Skin of body (tissue), 2 donors: ENCODE measurements around the gene NCAN. TPM values are rescaled to one million over a fixed set of nuclear protein-coding genes. Genes with fewer than 3 reads are reported as not detected.
A peak's percentile ranks its signal among the peaks of the same experiment; 100 is the strongest.
"Not testable (repeated sequence)": the region's sequence is repeated elsewhere in the genome, so short reads cannot be mapped to it uniquely, and the experiment has no call there.

Experiments
- DNase-seq: peaks from one replicate; lab custom pipeline; 2025; lab: John Stamatoyannopoulos, UW
- total RNA-seq: library from RNA; depleted of rRNA; stranded (reverse); fragments of >200 nt; gene quantifications from one replicate; pipeline ENCODE4 v1.2.3, GENCODE V29; 2014

The NCAN gene
- total RNA-seq, result 0.49 TPM

DNA sequence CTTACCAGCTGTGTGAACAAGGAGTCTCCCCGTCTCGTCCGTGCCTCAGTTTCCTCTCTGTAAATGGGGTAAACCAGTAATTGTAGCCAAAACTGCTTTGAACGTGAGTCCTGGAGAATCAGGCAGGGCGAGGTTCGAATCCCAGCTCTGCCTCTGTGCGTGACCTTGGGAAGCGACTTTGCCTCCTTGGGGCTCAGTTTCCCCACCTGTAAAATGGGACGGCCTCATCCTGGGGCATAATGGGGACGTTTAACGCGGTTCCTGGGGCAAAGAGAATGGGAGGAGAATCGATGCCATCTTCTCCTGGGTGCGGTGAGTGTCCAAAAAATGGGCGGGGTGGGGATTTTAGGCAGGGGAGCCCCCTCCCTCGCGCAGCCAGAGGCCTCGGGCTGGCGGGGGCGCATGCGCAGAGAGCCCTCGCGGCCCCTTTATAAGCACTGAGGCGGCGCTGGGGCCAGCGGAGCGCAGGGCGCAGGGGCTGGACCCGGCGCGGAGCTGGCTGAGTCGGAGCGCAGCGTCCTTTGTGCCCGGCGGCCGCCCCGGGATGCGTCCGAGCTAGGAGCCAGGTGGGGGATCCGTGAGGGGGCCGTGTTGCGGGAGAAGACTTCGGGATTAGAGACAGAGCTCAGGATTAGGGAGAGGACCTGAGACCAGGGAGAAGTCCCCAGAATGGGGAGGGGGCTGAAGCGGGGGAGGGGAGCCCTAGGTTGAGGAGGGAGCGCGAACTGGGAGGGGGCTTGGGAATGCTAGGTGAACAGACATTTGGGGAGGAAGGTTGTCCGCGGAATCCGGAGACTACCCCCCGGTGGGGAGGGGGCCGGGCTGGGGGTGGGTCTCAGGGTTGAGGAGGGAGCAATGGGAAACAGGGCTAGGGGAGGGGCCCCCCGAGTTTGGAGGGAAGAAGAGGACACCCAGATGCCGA lies at the start of gene NCAN:
Gene NCAN, plus strand, starts transcription at position 460 of the 922 bp plus-strand sequence. CDS start 4,996 bp downstream, outside the sequence.
- DNase-seq, result no peak

DNA sequence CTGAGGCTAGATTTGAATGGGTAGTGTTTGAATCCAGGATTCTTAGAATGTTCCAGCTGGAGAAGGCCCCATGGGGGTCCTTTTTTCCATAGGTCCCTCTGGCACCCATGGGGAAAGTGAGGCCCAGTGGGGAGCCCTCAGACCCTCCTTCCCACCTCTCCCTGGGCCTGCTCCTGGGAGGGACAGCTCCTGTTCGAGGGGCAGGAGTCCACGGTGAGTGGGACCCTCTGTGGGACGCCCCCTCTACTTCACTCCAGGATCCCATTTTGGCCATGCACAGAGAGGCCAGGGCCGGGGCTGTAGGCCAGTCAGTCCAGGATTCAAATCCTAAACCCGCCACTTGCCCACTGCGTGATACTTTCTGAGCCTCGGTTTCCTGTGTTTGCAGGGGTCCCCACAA lies 49.3 kb upstream of the NCAN start:
- no peak for DNase-seq

DNA sequence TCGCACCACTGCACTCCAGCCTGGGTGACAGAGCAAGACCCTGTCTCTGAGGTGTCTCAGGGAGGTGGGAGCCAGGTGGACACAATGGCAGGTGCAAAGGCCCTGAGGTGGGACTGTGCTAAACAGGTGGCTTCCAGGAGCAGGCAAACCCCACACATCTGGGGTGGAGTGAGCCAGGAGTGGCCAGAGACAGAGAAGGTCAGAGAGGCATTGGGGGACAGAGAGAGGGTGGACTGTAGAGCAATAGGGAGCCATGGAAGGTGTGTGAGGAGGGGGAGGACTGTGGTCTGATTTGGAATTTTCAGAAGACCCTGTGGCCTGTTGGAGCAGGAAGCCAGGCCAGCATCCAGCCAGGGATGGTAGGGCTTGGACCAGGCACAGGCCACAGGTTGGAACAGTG lies 46.4 kb upstream of the NCAN start:
- DNase-seq, result no peak

DNA sequence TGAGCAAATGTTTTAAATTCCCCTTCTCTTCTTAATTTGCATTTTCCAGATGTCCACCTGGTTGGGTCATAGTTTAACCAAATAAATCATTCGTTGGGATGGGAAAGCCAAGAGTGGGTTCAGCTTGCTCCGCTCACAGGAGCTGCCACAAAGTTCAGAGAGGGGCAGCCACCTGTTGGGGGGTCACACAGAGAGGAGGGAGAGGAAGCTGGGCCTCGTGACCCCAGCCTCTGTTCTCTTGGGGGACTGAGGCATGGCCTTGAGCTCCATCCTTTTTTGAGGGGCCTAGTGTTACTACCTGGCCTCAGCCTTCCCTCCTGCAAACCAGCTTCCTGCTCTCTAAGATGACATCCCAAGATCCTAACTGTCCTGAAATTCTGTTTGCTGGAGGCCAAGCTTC lies 44.1 kb upstream of the NCAN start:
- DNase-seq, result no peak

DNA sequence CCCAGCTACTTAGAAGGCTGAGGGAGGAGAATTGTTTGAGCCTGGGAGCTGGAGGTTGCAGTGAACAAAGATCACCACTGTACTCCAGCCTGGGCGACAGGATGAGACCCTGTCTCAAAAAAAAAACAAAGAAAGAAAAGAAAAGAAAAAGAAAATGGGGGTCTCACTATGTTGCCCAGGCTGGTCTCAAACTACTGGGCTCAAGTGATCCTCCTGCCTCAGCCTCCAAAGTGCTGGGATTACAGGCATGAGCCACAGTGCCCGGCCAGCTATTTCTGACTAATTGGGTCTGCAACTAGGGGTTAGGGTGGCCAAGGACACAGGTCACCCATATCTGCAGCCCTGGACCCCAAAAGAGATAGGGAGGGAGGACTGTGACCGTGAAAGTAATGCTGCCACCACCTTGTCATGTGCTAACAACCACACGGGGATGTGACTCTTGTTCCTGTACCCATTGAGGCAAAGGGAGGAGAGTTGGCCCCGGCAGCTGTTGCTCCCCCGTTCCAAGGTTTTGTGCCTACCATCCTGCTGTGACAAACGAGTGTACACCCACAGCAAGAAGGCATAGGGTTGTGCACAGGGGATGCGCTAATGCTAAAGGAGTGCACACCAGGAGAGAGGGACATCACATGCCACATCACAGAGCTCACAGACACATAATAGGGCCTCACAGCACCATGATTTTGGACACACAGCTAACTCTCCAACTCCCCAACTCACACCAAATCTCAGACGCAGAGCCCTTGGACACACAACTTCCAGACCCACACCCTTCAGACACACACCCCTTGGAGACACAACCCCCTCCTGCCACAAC lies 42.3 kb upstream of the NCAN start:
- no peak for DNase-seq

DNA sequence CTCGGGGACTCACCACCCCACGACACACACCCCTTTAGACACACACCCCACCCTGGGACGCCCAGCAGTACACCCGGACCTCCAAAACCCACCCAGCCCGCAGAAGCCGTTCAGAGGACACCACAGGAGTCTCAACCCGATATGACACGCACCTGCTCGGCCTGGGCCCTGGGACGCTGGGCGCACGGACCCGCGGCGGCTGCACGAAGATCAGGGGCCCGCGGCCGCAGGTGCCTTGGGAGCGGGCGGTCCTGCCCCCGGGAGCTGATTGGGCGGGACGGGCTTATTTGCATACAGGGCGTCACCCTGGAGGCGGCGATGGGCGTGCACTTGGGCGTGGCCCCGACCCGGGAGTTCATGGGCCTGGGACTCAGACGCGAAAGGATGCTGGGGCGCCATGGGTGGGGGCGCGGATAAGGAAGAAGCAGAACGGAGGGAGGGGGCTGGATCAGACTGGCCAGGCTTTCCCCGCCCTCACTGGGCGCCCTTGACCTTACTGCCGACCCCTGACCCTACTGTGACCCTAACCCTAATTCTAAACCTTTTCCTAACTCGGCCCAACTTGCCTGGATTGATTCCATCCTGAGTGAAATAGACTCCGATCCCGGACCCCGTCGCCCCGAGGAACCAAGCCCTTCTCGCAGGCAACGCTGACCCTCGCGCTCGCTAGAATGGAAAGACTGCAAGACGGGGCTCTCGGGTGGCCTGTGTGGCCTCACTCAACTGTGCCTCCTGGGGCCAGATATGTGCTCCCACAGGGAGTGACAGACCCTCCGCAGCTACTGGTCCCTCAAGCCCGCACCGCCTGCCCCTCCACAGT lies 41.5 kb upstream of the NCAN start, which contains the start of gene MEF2B:
Gene MEF2B, minus strand, starts transcription at position 211 of the 820 bp plus-strand sequence. CDS start 19,528 bp downstream, outside the sequence.
- DNase-seq, result no peak

DNA sequence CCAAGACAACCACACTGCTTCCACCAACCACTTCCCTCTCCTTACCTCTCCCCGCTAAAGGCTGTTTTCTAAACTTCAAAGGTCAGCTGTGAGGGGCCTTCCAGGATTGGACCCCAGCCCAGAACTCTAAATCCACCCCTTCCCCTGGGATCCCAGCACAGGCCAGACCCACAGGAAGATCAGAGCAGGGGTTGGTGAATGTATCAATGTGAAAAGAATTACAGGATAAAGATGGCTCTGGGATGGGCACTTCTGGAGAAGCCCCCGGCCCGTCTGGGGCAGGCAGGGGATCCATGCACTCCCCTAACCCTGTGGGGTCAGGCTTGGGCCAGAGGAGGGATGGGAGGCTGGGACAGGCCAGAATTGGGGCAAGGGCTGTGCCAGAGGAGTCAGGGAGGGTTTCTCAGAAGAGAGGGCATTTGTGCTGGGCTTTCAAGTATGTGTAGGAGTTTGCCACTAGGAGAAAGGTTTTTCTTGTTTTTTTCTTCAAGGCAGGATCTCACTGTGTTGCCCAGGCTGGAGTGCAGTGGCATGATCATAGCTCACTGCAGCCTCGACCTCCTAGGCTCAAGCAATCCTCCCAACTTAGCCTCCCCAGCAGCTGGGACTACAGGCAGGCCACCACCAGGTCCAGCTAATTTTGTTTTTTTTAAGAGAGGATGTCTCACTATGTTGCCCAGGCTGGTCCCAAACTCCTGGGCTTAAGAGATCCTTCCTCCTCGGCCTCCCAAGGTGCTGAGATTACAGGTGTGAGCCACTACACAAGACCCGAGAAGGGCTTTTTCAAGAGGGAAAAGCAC lies 40.7 kb upstream of the NCAN start:
- no peak for DNase-seq

DNA sequence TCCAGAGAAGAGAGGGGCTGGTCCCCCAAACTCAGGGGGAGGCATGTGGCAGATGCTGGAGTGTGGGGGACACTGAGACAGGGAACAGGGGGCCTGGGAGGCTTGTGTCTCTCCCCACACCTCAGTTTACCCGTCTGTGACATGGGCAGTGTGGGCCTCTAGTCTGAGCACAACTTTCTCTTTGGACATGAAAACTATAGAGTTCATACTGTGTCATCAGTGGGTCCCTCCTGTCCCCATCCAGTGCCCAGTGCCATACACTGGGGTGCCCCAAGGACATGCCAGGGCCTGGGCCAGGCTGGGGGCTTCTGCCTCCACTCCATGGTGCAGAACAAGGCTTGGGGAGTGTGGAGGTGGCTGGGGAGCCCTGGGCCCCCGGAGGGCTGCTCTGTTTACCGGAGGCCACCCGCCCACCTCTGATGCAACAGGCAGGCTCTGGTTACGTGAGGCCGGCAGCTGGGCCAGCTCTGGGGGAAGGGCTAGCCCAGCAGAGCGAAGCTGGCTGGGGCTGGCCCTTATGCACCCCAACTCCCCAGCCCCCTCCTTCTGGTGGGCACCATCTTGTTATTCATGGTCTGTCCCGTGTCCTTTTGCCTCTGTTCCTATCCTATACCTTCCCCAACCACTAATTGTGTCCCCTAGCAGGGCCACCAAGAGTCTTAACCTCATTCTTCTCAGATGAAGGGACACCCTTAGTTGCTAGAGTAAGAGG lies 39.8 kb upstream of the NCAN start:
- no peak for DNase-seq

DNA sequence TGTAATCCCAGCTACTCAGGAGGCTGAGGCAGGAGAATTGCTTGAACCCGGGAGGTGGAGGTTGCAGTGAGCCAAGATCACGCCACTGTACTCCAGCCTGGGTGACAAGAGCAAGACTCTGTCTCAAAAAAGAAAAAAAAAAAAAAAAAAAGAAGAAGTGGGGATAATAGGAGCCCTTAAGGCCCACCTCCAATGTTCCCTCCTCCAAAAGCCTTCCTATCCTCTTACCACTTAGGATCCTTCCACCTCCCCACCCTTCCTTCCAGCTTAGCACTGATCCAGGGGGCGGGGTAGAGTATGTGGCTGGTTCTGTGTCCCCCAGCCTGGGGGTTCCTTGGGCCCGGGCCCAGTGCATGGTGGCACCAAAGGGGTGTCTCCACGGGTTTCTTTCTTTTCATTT lies 38.5 kb upstream of the NCAN start:
- DNase-seq, result not testable (repeated sequence)

DNA sequence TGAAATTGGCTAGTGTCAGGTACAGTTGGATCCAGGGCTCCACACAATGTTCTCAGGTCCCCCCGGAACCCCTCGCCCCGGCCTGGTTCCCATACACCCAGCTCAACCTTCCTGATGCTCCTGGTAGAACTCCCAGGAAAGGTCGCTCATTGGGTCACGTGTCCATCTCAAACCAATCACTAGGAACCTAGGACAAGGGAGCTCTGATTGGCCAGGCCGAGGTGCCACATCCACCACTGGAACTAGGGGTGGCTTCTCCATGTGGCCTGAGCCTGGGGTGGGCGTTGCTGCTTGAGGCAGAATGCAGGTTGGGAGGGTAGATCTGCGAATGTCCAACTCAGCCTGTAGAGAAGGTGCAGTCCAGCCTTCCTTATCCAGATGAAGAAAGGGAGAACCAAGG lies 34.8 kb upstream of the NCAN start:
- no peak for DNase-seq

DNA sequence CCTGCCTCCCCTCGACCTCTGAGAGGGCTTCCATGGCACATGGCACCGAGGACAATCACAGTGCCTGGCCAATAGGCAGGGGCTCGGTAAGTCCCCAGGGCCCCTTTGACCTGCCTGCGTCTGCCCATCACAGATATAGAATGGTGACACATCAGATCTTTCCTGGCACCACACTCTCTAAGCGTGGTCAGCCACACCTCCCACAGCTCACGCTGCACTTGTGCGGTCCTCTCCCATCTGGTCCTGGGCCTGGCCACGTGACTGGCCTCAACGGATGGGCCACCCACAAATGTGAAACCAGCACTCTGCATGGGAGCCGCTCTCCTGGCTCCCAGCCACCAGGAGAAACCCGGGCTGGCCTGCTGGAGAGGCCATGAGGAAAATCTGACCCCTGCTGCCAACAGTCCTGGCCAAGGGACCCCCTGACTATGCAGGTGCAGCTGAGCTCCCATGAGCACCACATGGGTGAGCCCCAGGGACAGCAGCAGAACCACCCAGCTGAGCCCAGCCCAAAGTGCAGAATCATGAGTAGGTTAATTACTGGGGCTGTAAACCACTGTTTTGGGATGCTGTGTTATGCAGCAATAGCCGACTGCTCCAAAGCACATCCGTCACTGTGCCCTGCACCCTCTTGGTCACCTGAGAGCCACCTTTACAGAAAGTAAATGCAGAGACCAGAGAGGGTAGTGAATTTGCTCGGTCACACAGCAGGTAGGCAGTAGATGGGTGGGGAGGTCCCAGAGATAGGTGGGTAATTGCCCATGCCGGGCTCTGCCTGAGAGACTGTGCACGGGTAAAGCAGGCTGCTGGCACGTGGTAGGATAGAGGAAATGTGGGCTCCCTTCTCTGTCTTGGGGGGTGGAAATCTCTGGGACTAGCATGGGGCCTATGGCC lies 32.0 kb upstream of the NCAN start:
- DNase-seq, result no peak

DNA sequence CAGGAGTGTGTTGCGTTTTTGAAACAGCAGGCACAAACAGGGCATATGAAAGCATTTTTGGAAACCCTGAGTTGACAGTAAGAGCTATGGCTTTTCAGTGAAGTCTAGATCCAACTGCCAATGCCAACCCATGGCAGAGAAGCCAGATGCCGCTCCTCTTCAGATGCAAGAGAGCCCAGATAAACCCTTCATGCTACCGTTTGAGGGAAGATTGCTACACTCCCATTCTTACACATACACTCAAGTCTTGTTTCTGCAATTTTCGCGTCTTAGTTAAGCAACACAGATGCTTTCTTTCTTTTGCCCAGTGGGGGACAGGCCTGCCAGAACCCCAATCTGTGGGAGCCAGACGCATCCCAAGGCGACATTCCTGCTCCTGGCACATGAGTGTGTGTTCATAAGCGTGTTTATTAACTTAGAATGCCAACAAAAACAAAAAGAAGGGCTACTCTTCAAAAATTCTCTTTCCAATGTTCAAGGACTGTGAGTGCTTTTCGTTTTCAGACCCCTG lies 30.2 kb upstream of the NCAN start:
- no peak for DNase-seq

DNA sequence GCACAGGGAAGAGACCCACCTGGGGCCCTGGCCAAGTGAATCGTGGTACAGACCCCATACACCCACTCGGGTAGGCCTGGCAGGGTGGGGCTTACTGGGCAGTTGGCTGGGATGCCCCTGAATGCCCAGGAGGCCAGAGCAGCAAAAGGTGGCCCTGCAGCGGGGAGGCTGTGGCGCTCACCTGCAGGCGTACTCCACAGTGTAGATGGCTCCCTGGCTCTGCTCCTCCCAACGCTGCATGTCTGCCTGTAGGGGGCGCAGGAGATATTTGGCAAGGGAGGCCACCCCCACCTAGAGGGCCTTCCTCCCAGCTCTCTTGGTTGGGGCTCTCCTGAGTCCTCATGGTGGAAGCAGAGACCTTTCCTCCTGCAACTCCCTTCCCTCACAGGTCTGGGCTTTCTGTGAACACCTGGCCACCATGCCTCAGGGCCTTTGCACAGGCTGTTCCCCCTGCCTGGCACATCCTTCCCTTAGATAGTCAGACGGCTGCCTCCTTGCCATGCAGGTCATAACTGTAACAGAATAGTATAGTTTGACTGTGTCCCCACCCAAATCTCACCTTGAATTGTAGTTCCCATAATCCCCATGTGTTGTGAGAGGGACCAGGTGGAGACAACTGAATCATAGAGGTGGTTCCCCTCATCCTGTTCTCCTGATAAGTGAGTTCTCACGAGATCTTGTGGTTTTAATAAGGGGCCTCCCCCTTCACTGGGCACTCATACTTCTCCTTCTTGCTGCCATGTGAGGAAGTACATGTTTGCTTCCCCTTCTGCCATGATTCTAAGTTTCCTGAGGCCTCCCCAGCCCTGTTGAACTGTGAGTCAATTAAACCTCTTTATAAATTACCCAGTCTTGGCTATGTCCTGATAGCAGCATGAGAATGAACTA lies 25.7 kb upstream of the NCAN start:
- no peak for DNase-seq

DNA sequence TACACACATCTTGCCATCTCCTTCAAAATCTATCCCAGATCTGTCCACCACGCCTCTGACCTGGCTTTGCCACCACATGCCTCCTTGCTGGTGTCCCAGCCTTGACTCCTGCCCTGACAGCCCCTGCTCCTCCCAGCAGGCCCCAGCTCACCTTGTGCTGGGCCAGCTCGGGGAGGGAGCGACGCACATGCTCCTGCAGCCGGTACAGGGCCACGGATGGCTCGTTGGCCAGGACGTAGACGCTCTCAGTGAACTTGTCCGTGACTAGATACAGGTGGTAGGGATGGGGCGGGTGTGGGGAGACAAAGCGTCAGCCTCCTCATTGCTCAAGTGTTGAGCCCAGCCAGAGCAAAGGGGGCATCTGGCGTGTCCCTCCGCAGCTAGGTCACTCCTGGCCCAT lies 25.0 kb upstream of the NCAN start:
- no peak for DNase-seq

DNA sequence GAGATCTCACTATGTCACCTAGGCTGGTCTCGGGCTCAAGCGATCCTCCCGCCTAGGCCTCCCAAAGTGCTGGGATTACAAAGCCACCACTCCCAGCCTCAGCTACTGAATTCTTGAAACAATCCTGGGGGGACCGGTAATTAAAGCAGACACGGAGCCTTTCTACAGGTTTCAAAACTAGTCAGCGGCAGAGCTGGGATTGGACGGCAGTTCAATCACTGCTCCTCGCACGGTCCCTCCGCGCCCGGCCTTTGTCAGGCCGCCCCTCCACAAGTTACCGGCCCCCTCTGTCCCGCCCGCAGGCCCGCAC lies 20.0 kb upstream of the NCAN start:
- no peak for DNase-seq

DNA sequence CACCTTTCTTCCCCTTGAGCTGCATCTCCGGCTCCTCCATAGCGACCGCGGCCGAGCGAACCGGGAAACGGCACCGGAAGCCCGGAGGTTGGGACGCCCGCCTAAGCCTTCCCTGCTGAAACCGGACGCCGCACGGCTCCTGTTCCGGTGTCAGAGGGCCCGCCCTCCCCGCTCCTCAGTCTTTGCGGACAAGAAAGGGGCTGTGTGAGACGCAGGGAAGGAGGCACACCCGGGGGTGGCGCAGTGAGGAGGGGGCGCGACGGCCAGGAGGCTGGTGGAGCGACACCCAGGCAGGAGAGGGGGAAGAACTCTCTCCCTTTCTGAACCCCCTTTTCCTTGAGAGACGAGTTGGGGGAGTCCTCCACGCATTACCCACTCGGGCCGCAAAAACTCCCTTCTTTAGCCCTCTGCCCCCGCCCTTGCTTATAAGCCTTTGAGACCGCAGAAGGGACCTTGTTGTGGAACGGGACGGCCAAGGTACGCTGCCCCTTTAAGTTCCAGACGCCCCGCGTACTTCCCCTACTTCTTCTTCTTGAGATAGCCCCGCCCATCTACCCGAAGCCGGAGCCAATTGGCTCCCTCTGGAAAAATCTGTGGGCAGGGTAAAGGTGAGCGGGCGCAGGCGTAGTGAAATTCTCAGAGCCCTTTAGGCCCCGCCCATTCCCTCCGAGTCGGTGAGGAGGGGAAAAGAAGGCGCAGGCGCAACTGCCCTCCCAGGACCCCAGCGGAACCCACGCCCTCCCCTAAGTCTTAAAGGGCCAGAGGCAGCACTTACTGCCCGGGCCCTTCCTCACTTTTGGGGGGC lies 19.5 kb upstream of the NCAN start, which contains the start of the genes BORCS8 and RFXANK:
Gene BORCS8, minus strand, starts transcription at position 75 of the 805 bp plus-strand sequence. Its CDS starts 35 bp downstream, at position 40.
Gene RFXANK, plus strand, starts transcription at position 181 of the 805 bp plus-strand sequence. CDS start 1,689 bp downstream, outside the sequence.
- DNase-seq, result peak; percentile 99
